ENCODE results near the gene AK1. TPM values are rescaled to one million over a fixed set of nuclear protein-coding genes. Genes with fewer than 3 reads are reported as not detected.
A peak's percentile ranks its signal among the peaks of the same experiment; 100 is the strongest.

Gene AK1, protein sequence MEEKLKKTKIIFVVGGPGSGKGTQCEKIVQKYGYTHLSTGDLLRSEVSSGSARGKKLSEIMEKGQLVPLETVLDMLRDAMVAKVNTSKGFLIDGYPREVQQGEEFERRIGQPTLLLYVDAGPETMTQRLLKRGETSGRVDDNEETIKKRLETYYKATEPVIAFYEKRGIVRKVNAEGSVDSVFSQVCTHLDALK
- 12.2 and 15.6 TPM in 2 replicates for total RNA-seq (2022)
- Bru-seq, nascent RNA, result percentile 30 among the genes with signal in this experiment
- BruChase-seq, experiment 1, labeled RNA remaining after a 6-hour chase, result percentile 43 among the genes with signal in this experiment
- BruChase-seq, experiment 2, labeled RNA remaining after a 2-hour chase, result percentile 44 among the genes with signal in this experiment
- long read RNA-seq, transcript AK1-203 (7 exons, 2,266 nt), result major isoform, 19 of 19 reads
- long read RNA-seq, partial matches to known transcripts, result 0 of 19 reads
- long read RNA-seq, other reads (novel, unspliced or antisense), result 0 of 19 reads

GRCh38 chr9:127877566-127877998 lies at the start of gene AK1:
AK1 (minus strand) TSS chr9:127877675; CDS start chr9:127874617, 3,058 bp downstream.
- Mint-ChIP-seq H3K4me3 (ENCODE audit: low read depth, unreplicated experiment) (peak within 1 kb of the TSS; percentile 60), H3K36me3 (ENCODE audit: insufficient read depth, unreplicated experiment) (peaks cover 14% of the 10 kb centered on the region), H3K4me1 (ENCODE audit: low read depth, unreplicated experiment) (no peaks in the 10 kb centered on the region), H3K27ac (ENCODE audit: unreplicated experiment) (no peak within 1 kb of the TSS), H3K27me3 (ENCODE audit: unreplicated experiment) (no peaks in the 10 kb centered on the region), H3K9me3 (ENCODE audit: low read depth, unreplicated experiment) (no peaks in the 10 kb centered on the region)
- intact Hi-C loops (cut with micrococcal nuclease; ENCODE audit: unreplicated experiment), result no loop called here
- peak; percentile 58 for DNase-seq
- TF ChIP-seq CTCF (IDR thresholded peaks at IDR 0.05; ENCODE audit: unreplicated experiment), result no peak
- CTCF ChIA-PET, result no interaction called here
- BruUV-seq (replicated peaks), result no TSS peak

- H3K9me3 Mint-ChIP-seq (ENCODE audit: low read depth, unreplicated experiment), result no peaks in the 10 kb centered on the region
- intact Hi-C loops (cut with micrococcal nuclease; ENCODE audit: unreplicated experiment), result no loop called here
- CTCF ChIA-PET, result no interaction called here
Observed at GRCh38 chr9:127926906-127927200, 49.4 kb upstream of the AK1 start.

DNA sequence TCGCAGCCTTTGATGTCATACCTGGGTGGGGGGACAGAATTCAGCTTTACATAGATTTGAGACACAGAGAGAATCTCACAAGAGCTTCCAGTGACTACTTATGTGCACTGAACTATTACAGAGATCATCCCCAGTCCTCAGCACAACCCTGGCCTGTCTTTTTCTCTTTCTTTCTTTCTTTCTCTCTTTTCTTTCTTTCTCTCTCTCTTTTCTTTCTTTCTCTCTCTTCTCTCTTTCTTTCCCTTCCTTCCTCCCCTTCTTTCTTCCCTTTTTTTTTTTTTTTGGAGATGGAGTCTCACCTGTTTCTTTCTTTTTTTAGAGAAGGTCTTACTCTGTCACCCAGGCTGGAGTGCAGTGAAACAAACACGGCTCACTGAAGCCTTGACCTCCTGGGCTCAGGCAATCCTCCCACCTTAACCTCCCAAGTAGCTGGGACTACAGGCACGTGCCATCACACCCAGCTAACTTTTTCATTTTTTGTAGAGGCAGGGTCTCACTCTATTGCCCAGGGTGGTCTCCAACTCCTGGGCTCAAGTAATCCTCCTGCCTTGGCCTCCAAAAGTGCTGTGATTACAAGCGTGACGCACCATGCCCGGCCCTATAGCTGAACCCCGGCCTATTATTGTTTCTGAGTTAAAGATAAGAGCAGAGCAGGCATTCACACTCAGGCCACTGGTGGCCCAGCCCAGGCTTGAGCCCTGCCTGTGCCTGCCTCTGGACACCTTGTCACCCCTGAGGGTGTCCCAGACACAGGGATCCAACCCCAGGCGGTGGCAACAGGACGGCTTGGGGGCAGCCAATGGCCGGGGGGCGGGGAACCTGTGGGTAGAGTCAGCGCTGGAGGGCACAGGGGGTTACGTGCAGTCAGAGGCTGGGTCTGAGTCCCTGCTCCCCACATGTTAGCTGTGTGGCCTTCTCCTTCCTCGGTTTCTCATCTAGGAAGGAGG lies 48.8 kb upstream of the AK1 start:
- H3K4me3 Mint-ChIP-seq (ENCODE audit: low read depth, unreplicated experiment), result no peak overlapping the region
- no peak for DNase-seq
- H3K36me3 Mint-ChIP-seq (ENCODE audit: insufficient read depth, unreplicated experiment), result peaks cover 24% of the 10 kb centered on the region
- H3K9me3 Mint-ChIP-seq (ENCODE audit: low read depth, unreplicated experiment), result no peaks in the 10 kb centered on the region
- CTCF ChIA-PET, result interaction anchor here (0.7 kb wide), 2 partner anchors 170 to 445 kb away, joined by 4 read pairs; no protein-coding TSS in a partner anchor
- no peak overlapping the region for H3K27ac Mint-ChIP-seq (ENCODE audit: unreplicated experiment)
- peaks cover 25% of the 10 kb centered on the region for H3K27me3 Mint-ChIP-seq (ENCODE audit: unreplicated experiment)
- H3K4me1 Mint-ChIP-seq (ENCODE audit: low read depth, unreplicated experiment), result peaks cover 3% of the 10 kb centered on the region
- intact Hi-C loops (cut with micrococcal nuclease; ENCODE audit: unreplicated experiment), result no loop called here
- BruUV-seq (replicated peaks), result no TSS peak
- TF ChIP-seq CTCF (IDR thresholded peaks at IDR 0.05; ENCODE audit: unreplicated experiment), result no peak

More at GRCh38 chr9:127926906-127927200, 49.4 kb upstream of the AK1 start:
- H3K36me3 Mint-ChIP-seq (ENCODE audit: insufficient read depth, unreplicated experiment), result peaks cover 27% of the 10 kb centered on the region
- DNase-seq, result no peak
- peaks cover 25% of the 10 kb centered on the region for H3K27me3 Mint-ChIP-seq (ENCODE audit: unreplicated experiment)
- no peak for TF ChIP-seq CTCF (IDR thresholded peaks at IDR 0.05; ENCODE audit: unreplicated experiment)
- peaks cover 10% of the 10 kb centered on the region for H3K4me1 Mint-ChIP-seq (ENCODE audit: low read depth, unreplicated experiment)
- H3K27ac Mint-ChIP-seq (ENCODE audit: unreplicated experiment), result no peak overlapping the region
- BruUV-seq (replicated peaks), result no TSS peak
- peak overlapping the region; percentile 37 for H3K4me3 Mint-ChIP-seq (ENCODE audit: low read depth, unreplicated experiment)

- intact Hi-C loops (cut with micrococcal nuclease; ENCODE audit: unreplicated experiment), result no loop called here
- peaks cover 16% of the 10 kb centered on the region for H3K36me3 Mint-ChIP-seq (ENCODE audit: insufficient read depth, unreplicated experiment)
- no peaks in the 10 kb centered on the region for H3K9me3 Mint-ChIP-seq (ENCODE audit: low read depth, unreplicated experiment)
- no peak for TF ChIP-seq CTCF (IDR thresholded peaks at IDR 0.05; ENCODE audit: unreplicated experiment)
- H3K27me3 Mint-ChIP-seq (ENCODE audit: unreplicated experiment), result peaks cover 25% of the 10 kb centered on the region
- BruUV-seq (replicated peaks), result no TSS peak
- no peak overlapping the region for H3K27ac Mint-ChIP-seq (ENCODE audit: unreplicated experiment)
- CTCF ChIA-PET, result interaction anchor here (0.6 kb wide), 1 partner anchor 333 kb away, joined by 3 read pairs; no protein-coding TSS in a partner anchor
- H3K4me1 Mint-ChIP-seq (ENCODE audit: low read depth, unreplicated experiment), result no peaks in the 10 kb centered on the region
- no peak overlapping the region for H3K4me3 Mint-ChIP-seq (ENCODE audit: low read depth, unreplicated experiment)
- no peak for DNase-seq
Observed at GRCh38 chr9:127924736-127925444, 47.4 kb upstream of the AK1 start.
